ENCODE measurements around the gene FLOT1.

GRCh38 chr6:30727920-30728553 is 14.4 kb downstream of the FLOT1 start:
- TF ChIP-seq NFRKB (IDR thresholded peaks at IDR 0.05) (no peak), BHLHE40 (IDR thresholded peaks at IDR 0.05; ENCODE audit: borderline replicate concordance) (no peak), FOXA1 (IDR thresholded peaks at IDR 0.05) (no peak), HDGF (IDR thresholded peaks at IDR 0.05; ENCODE audit: borderline replicate concordance) (no peak), ELF4 (IDR thresholded peaks at IDR 0.05) (no peak), FOXM1 (IDR thresholded peaks at IDR 0.05; ENCODE audit: borderline replicate concordance) (no peak), L3MBTL2 (conservative IDR thresholded peaks at IDR 0.05) (no peak), TARDBP (IDR thresholded peaks at IDR 0.05) (no peak)
- TF ChIP-seq, protein P1, sequence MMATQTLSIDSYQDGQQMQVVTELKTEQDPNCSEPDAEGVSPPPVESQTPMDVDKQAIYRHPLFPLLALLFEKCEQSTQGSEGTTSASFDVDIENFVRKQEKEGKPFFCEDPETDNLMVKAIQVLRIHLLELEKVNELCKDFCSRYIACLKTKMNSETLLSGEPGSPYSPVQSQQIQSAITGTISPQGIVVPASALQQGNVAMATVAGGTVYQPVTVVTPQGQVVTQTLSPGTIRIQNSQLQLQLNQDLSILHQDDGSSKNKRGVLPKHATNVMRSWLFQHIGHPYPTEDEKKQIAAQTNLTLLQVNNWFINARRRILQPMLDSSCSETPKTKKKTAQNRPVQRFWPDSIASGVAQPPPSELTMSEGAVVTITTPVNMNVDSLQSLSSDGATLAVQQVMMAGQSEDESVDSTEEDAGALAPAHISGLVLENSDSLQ (IDR thresholded peaks at IDR 0.05) = no peak

All from HEK293T (cell line).